Amniotic stem cell (primary cell): ENCODE data around the gene ST6GALNAC2.

Source experiments
- DNase-seq: peaks from one replicate; lab custom pipeline; 2025; lab: John Stamatoyannopoulos, UW

The ST6GALNAC2 gene

GRCh38 chr17:76554131-76554530 is 31.5 kb downstream of the ST6GALNAC2 start:
- DNase-seq, result no peak

- no peak for DNase-seq
These were observed 32.3 kb downstream of the ST6GALNAC2 start for GRCh38 chr17:76553178-76553908.

GRCh38 chr17:76551685-76552084 is 34.0 kb downstream of the ST6GALNAC2 start:
- no peak for DNase-seq

GRCh38 chr17:76550712-76551615 is 34.7 kb downstream of the ST6GALNAC2 start:
- DNase-seq, result no peak

GRCh38 chr17:76549539-76549938 is 36.1 kb downstream of the ST6GALNAC2 start:
- no peak for DNase-seq

- DNase-seq, result no peak
These were observed 36.5 kb downstream of the ST6GALNAC2 start for GRCh38 chr17:76549215-76549518.

GRCh38 chr17:76548378-76549214 is 37.1 kb downstream of the ST6GALNAC2 start:
- DNase-seq, result no peak

- DNase-seq, result no peak
These were observed 37.9 kb downstream of the ST6GALNAC2 start for GRCh38 chr17:76547642-76548202.

- peak; percentile 26 for DNase-seq
These were observed 38.4 kb downstream of the ST6GALNAC2 start for GRCh38 chr17:76547183-76547641.

GRCh38 chr17:76546556-76547182 is 39.0 kb downstream of the ST6GALNAC2 start:
- peak; percentile 42 for DNase-seq

- DNase-seq, result no peak
These were observed 39.6 kb downstream of the ST6GALNAC2 start for GRCh38 chr17:76545918-76546555.

- DNase-seq, result no peak
These were observed 40.9 kb downstream of the ST6GALNAC2 start for GRCh38 chr17:76544546-76545365.

GRCh38 chr17:76543826-76544545 is 41.7 kb downstream of the ST6GALNAC2 start:
- no peak for DNase-seq

GRCh38 chr17:76543482-76543825 is 42.2 kb downstream of the ST6GALNAC2 start:
- DNase-seq, result no peak

GRCh38 chr17:76542984-76543383 is 42.7 kb downstream of the ST6GALNAC2 start:
- DNase-seq, result no peak

- no peak for DNase-seq
These were observed 43.1 kb downstream of the ST6GALNAC2 start for GRCh38 chr17:76542566-76542971.

GRCh38 chr17:76541739-76542454 is 43.8 kb downstream of the ST6GALNAC2 start:
- no peak for DNase-seq

GRCh38 chr17:76540381-76541300 is 45.0 kb downstream of the ST6GALNAC2 start:
- DNase-seq, result peak; percentile 89
